Measurements from ENCODE around the gene SCIMP.

- no peak for TF ChIP-seq POLR2A (IDR thresholded peaks at IDR 0.05; ENCODE audit: low read depth, low read length)
- TF ChIP-seq CTCF (conservative IDR thresholded peaks at IDR 0.05; ENCODE audit: low read depth, low read length) = no peak
- no peak for TF ChIP-seq MAZ (IDR thresholded peaks at IDR 0.05; ENCODE audit: borderline replicate concordance, low read depth, low read length)
- no peak for TF ChIP-seq FOS (IDR thresholded peaks at IDR 0.05; ENCODE audit: low read depth, low read length)
- TF ChIP-seq ELK1 (IDR thresholded peaks at IDR 0.05; ENCODE audit: borderline replicate concordance, low read depth, low read length) = no peak
- TF ChIP-seq CEBPB (IDR thresholded peaks at IDR 0.05; ENCODE audit: low read depth, low read length) = no peak
- TF ChIP-seq SMC3 (IDR thresholded peaks at IDR 0.05; ENCODE audit: low read depth, low read length) = no peak
These were observed 23.9 kb downstream of the SCIMP start for GRCh38 chr17:5210614-5211252.

All from IMR-90 (cell line).